Keratinocyte (primary cell): Measurements from ENCODE around the gene SLC5A7.

Experiments used
- CTCF ChIP-seq, 3 experiments: IDR thresholded peaks in 1 of 3; conservative IDR thresholded peaks in 1 of 3; optimal IDR thresholded peaks in 1 of 3; 2 replicates in 2 of 3; 3 replicates in 1 of 3; pipeline versions ENCODE3 to v1.5.1; 2011; ENCODE audit warnings: low read length in 3 of 3, mild to moderate bottlenecking in 3 of 3, moderate library complexity in 2 of 3, control low read depth in 1 of 3, inconsistent platforms in 1 of 3; ENCODE audit not compliant: insufficient read depth in 2 of 3; ENCODE audit errors: extremely low read depth in 1 of 3
- EZH2 ChIP-seq: IDR thresholded peaks from one replicate; pipeline ENCODE4 v1.6.1; 2012; ENCODE audit warnings: inconsistent platforms, mild to moderate bottlenecking, low read length, moderate library complexity

- no peak for TF ChIP-seq CTCF (optimal IDR thresholded peaks at IDR 0.05 in 1 of 3, IDR thresholded peaks at IDR 0.05 in 1 of 3, conservative IDR thresholded peaks at IDR 0.05 in 1 of 3; ENCODE audit: extremely low read depth in 1 of 3, insufficient read depth in 2 of 3, low read length in 3 of 3)
- TF ChIP-seq EZH2: no peak
Measured at GRCh38 chr2:108048752-108049151, 62.4 kb downstream of the SLC5A7 start.
